Heart left ventricle (tissue), 16 donors: ENCODE measurements around the gene SPEF2. TPM values are rescaled to one million over a fixed set of nuclear protein-coding genes. Genes with fewer than 3 reads are reported as not detected.
A peak's percentile ranks its signal among the peaks of the same experiment; 100 is the strongest.

Experiments
- ATAC-seq, 4 donors: fragments of 200-7000 bp; cut with Tn5 transposase; one replicate each; pipeline ENCODE4 v1.9.1; 2020 to 2022; ENCODE audit warnings: moderate library complexity in 4 of 4, mild to moderate bottlenecking in 3 of 4, moderate number of reproducible peaks in 1 of 4
- DNase-seq, 5 donors: peaks; one replicate each; pipeline ENCODE4 v3.0.0-alpha.2; 2020
- H3K27ac ChIP-seq, 12 donors: fragments of 200-600 bp; sonication (generic) in 4 of 12; one replicate each; pipeline versions ENCODE4 v1.5.0 to v1.8.0; 2016 to 2022; ENCODE audit warnings: mild to moderate bottlenecking in 2 of 12
- H3K27me3 ChIP-seq, 9 donors: fragments of 200-600 bp; sonication (generic) in 2 of 9; one replicate each; pipeline versions ENCODE4 v1.5.1 to v1.8.0; 2016 to 2022; ENCODE audit warnings: mild to moderate bottlenecking in 3 of 9
- H3K36me3 ChIP-seq, 9 donors: fragments of 200-600 bp; sonication (generic) in 2 of 9; one replicate each; pipeline versions ENCODE4 v1.5.0 to v1.8.0; 2018 to 2022; ENCODE audit warnings: mild to moderate bottlenecking in 2 of 9
- H3K4me1 ChIP-seq, 12 donors: fragments of 200-600 bp; sonication (generic) in 4 of 12; one replicate each; pipeline versions ENCODE4 v1.5.0 to v1.8.0; 2016 to 2022; ENCODE audit warnings: mild to moderate bottlenecking in 3 of 12
- H3K4me3 ChIP-seq, 12 donors: fragments of 200-600 bp; sonication (generic) in 4 of 12; one replicate each; pipeline versions ENCODE4 v1.5.0 to v1.8.0; 2017 to 2022; ENCODE audit warnings: mild to moderate bottlenecking in 9 of 12, moderate library complexity in 4 of 12
- H3K9me3 ChIP-seq, 12 donors: fragments of 200-600 bp; sonication (generic) in 4 of 12; one replicate each; pipeline versions ENCODE4 v1.5.0 to v1.8.0; 2016 to 2022; ENCODE audit warnings: mild to moderate bottlenecking in 1 of 12
- POLR2A ChIP-seq, 2 donors: fragments of 450-650 bp; IDR thresholded peaks; one replicate each; pipeline ENCODE4 v1.6.1; 2017; ENCODE audit warnings: antibody characterized with exemption in 2 of 2, mild to moderate bottlenecking in 2 of 2, moderate library complexity in 2 of 2
- WGBS, 4 donors: extraction: QIAGEN DNeasy Blood & Tissue Kit in 2 of 4; methylation state at CpG; one replicate each; pipeline versions ENCODE4 v1.1.5 to v1.1.7; 2013 to 2018; 5-methylcytosine and 5-hydroxymethylcytosine counted together
- intact Hi-C, 10 donors: fragments of 100-400 bp; cut with DNase I; formaldehyde crosslinking; loops; one replicate each; pipeline versions ENCODE4 v1.11.1 to v1.14.2; 2022
- polyA plus RNA-seq, 2 donors: library from polyadenylated mRNA; stranded (reverse); fragments of 200-250 nt; gene quantifications; one replicate each; pipeline ENCODE4 v1.2.3, GENCODE V29; 2013
- total RNA-seq, 9 donors: library from RNA; depleted of rRNA in 2 of 9; stranded (reverse); fragments of >200 nt in 2 of 9; fragmentation: NEBNext Ultra II Directional in 3 of 9; extraction: Animal tissue kit (Norgen Biotek cat#: 25700) in 3 of 9; gene quantifications; one replicate each; pipeline versions ENCODE4 v1.1.0 to v1.2.4, GENCODE V29; 2016 to 2023
- TF ChIP-seq, protein P1 (sequence below), 12 donors: fragments of 200-600 bp; sonication (generic) in 4 of 12; IDR thresholded peaks; one replicate each; pipeline versions ENCODE4 v1.5.0 to v1.8.0; 2018 to 2022; ENCODE audit warnings: antibody characterized with exemption in 12 of 12, mild to moderate bottlenecking in 5 of 12
- donor health status: ischemic (EF 13 %, LVEDD 7.1; RV severe dilation, severe dysfunction).
- donor health status: healthy with polysubstance abuse.
- donor health status: DM: no; HTN: yes; CAD: no.
- donor health status: DM: no; HTN: no; CAD: no.
- donor health status: ischemic (EF 25% LVEDD 6.9; RV normal size, moderate dysfunction).
- donor health status: ischemic (EF 25% LVEDD 5.7; RV mildly dilated, moderate dysfunction).
- donor health status: healthy.
- donor health status: DM: yes; HTN: yes; CAD: no.
- donor health status: ischemic (EF 35%, LVEDD 5.7; RV mildly dilated, moderate dysfunction).
- donor health status: nonischemic (EF 11% LVEDD 7.7; RV severe dilation, severe dysfunction).
- donor health status: DM: yes; HTN: yes; CAD: no.
- donor health status: PGD.
- donor health status: ischemic (EF 29% LVEDD 5.4; RV normal size, mild dysfunction).
- donor health status: nonischemic (EF 23%, LVEDD 6.1; RV moderate dilation, normal function).

The SPEF2 gene
- total and polyA plus RNA-seq, 11 donors, result 0.46 to 4.1 (median 1.3) TPM

GRCh38 chr5:35816881-35817521 is 199.3 kb downstream of the SPEF2 start:
- 36 to 52% (median 45%) methylated on average over 4 of the region's 4 CpGs for WGBS, 4 donors
- intact Hi-C loops, result loop anchor here in 1 of 10 donors (5.0 kb wide), 1 partner anchor 40 kb away; no protein-coding TSS in a partner anchor
- no peaks in the 10 kb centered on the region for H3K9me3 ChIP-seq
- H3K27me3 ChIP-seq, result peaks cover 0 to 3% (median 0%) of the 10 kb centered on the region in 9 donors
- TF ChIP-seq, protein P1, sequence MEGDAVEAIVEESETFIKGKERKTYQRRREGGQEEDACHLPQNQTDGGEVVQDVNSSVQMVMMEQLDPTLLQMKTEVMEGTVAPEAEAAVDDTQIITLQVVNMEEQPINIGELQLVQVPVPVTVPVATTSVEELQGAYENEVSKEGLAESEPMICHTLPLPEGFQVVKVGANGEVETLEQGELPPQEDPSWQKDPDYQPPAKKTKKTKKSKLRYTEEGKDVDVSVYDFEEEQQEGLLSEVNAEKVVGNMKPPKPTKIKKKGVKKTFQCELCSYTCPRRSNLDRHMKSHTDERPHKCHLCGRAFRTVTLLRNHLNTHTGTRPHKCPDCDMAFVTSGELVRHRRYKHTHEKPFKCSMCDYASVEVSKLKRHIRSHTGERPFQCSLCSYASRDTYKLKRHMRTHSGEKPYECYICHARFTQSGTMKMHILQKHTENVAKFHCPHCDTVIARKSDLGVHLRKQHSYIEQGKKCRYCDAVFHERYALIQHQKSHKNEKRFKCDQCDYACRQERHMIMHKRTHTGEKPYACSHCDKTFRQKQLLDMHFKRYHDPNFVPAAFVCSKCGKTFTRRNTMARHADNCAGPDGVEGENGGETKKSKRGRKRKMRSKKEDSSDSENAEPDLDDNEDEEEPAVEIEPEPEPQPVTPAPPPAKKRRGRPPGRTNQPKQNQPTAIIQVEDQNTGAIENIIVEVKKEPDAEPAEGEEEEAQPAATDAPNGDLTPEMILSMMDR (IDR thresholded peaks at IDR 0.05), result no peak
- no peak for TF ChIP-seq POLR2A (IDR thresholded peaks at IDR 0.05)
- no peak overlapping the region for H3K4me3 ChIP-seq
- no peak for DNase-seq
- no peaks in the 10 kb centered on the region for H3K36me3 ChIP-seq
- peaks cover 0 to 4% (median 0%) of the 10 kb centered on the region in 12 donors for H3K4me1 ChIP-seq
- no peak for ATAC-seq
- H3K27ac ChIP-seq, result peak overlapping the region in 1 of 12 donors; percentile 38

GRCh38 chr5:35819026-35819425 is 201.4 kb downstream of the SPEF2 start:
- intact Hi-C loops, result loop anchor here in 1 of 10 donors (5.0 kb wide), 1 partner anchor 42 kb away; no protein-coding TSS in a partner anchor
- Histone ChIP-seq H3K27me3 (peaks cover 0 to 3% (median 0%) of the 10 kb centered on the region in 9 donors), H3K4me3 (no peak overlapping the region), H3K36me3 (no peaks in the 10 kb centered on the region), H3K9me3 (no peaks in the 10 kb centered on the region), H3K4me1 (no peaks in the 10 kb centered on the region), H3K27ac (no peak overlapping the region)
- DNase-seq (no peak), ATAC-seq (no peak)
- WGBS, 4 donors, result 85 to 93% (median 90%) methylated on average over 2 of the region's 2 CpGs
- no peak for TF ChIP-seq POLR2A (IDR thresholded peaks at IDR 0.05)
- TF ChIP-seq, protein P1 (IDR thresholded peaks at IDR 0.05), result no peak

DNA sequence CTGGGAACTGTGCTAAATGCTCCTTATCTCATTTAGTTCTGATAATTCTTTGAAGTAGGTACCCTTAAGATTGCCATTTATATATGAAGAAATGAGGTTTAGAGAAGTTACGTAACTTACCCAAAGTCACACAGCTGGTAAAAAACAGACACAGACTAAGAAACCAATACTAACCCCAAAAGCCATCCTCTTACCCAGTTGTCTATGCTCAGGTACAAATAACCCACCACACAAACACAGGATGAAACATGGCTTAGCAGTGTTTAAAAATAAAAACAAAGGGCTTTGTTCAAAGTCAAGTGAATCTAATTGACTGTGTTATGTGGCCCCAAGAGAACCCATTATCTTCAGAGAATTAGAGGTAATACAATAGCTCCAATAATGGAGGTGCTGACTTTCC is 202.0 kb downstream of the SPEF2 start:
- Histone ChIP-seq H3K4me3 (no peak overlapping the region), H3K36me3 (no peaks in the 10 kb centered on the region), H3K27ac (no peak overlapping the region), H3K9me3 (no peaks in the 10 kb centered on the region), H3K27me3 (peaks cover 0 to 3% (median 0%) of the 10 kb centered on the region in 9 donors), H3K4me1 (no peaks in the 10 kb centered on the region)
- WGBS, 4 donors, result 94 to 100% (median 97%) methylated on average over 1 of the region's 1 CpG
- TF ChIP-seq POLR2A (IDR thresholded peaks at IDR 0.05), result no peak
- TF ChIP-seq, protein P1 (IDR thresholded peaks at IDR 0.05), result no peak
- no peak for DNase-seq
- ATAC-seq, result no peak
- intact Hi-C loops, result loop anchor here in 1 of 10 donors (5.0 kb wide), 1 partner anchor 42 kb away; no protein-coding TSS in a partner anchor

GRCh38 chr5:35820735-35821134 is 203.1 kb downstream of the SPEF2 start:
- TF ChIP-seq, protein P1 (IDR thresholded peaks at IDR 0.05), result no peak
- no peak for TF ChIP-seq POLR2A (IDR thresholded peaks at IDR 0.05)
- Histone ChIP-seq H3K27ac (no peak overlapping the region), H3K4me1 (no peaks in the 10 kb centered on the region), H3K27me3 (peaks cover 0 to 3% (median 0%) of the 10 kb centered on the region in 9 donors), H3K9me3 (no peaks in the 10 kb centered on the region), H3K36me3 (no peaks in the 10 kb centered on the region), H3K4me3 (no peak overlapping the region)
- ATAC-seq (no peak), DNase-seq (no peak)
- 73 to 82% (median 78%) methylated on average over 4 of the region's 4 CpGs for WGBS, 4 donors
- intact Hi-C loops, result no loop called here
